Measurements from ENCODE around the gene PROM2.
"Not testable (repeated sequence)": the region's sequence is repeated elsewhere in the genome, so short reads cannot be mapped to it uniquely, and the experiment has no call there.

The PROM2 gene

GRCh38 chr2:95274291-95275150 lies at the start of gene PROM2:
TSS of gene PROM2 (plus strand) at chr2:95274449. CDS start at chr2:95274586, 137 bp downstream.
- DNase-seq = peak; percentile 89 to 97

- DNase-seq = peak; percentile 18 to 54
Measured at GRCh38 chr2:95225658-95226057, 48.6 kb upstream of the PROM2 start.

GRCh38 chr2:95231723-95232122 lies 42.5 kb upstream of the PROM2 start:
- DNase-seq = peak; percentile 65 to 85

GRCh38 chr2:95232232-95232631 lies 42.0 kb upstream of the PROM2 start:
- DNase-seq = no peak

GRCh38 chr2:95234286-95234785 lies 39.9 kb upstream of the PROM2 start:
- no peak for DNase-seq

GRCh38 chr2:95234816-95235215 lies 39.4 kb upstream of the PROM2 start:
- DNase-seq = no peak

GRCh38 chr2:95238131-95238530 lies 36.1 kb upstream of the PROM2 start:
- DNase-seq = no peak

- no peak for DNase-seq
Measured at GRCh38 chr2:95240091-95240490, 34.2 kb upstream of the PROM2 start.

GRCh38 chr2:95240556-95240955 lies 33.7 kb upstream of the PROM2 start:
- DNase-seq = no peak

GRCh38 chr2:95242084-95242483 lies 32.2 kb upstream of the PROM2 start:
- not testable (repeated sequence) for DNase-seq

GRCh38 chr2:95258271-95258670 lies 16.0 kb upstream of the PROM2 start:
- no peak for DNase-seq

GRCh38 chr2:95260028-95261023 lies 13.9 kb upstream of the PROM2 start:
- no peak for DNase-seq

- no peak for DNase-seq
Measured at GRCh38 chr2:95261602-95262001, 12.6 kb upstream of the PROM2 start.

- no peak for DNase-seq
Measured at GRCh38 chr2:95262896-95263542, 11.2 kb upstream of the PROM2 start.

GRCh38 chr2:95264624-95265023 lies 9.6 kb upstream of the PROM2 start:
- DNase-seq = no peak

GRCh38 chr2:95265182-95265581 lies 9.1 kb upstream of the PROM2 start:
- no peak for DNase-seq

GRCh38 chr2:95266781-95267430 lies 7.3 kb upstream of the PROM2 start:
- no peak for DNase-seq

- no peak for DNase-seq
Measured at GRCh38 chr2:95267458-95268210, 6.6 kb upstream of the PROM2 start.

GRCh38 chr2:95268211-95269035 lies 5.8 kb upstream of the PROM2 start:
- no peak for DNase-seq

- no peak for DNase-seq
Measured at GRCh38 chr2:95269036-95269680, 5.1 kb upstream of the PROM2 start.
